GM12878 (cell line): Measurements from ENCODE around the gene C3orf22. TPM values are rescaled to one million over a fixed set of nuclear protein-coding genes. Genes with fewer than 3 reads are reported as not detected.

ENCODE experiments used
- ATAC-seq: fragments of 200-7000 bp; cut with Tn5 transposase; 3 replicates; pipeline ENCODE4 v1.9.1; 2020; ENCODE audit warnings: mild to moderate bottlenecking, moderate library complexity
- Bru-seq: library from RNA; stranded (reverse); fragments of 400-500 nt; gene quantifications from one replicate; lab custom pipeline; 2021; lab: Mats Ljungman, UMichigan
- BruChase-seq, 2 experiments: library from RNA; stranded (reverse); fragments of 400-500 nt; gene quantifications; one replicate each; lab custom pipeline; 2021; lab: Mats Ljungman, UMichigan
- BruUV-seq: library from RNA; stranded (reverse); fragments of 400-500 nt; replicated peaks from 2 replicates; lab custom pipeline; 2021; lab: Mats Ljungman, UMichigan
- CTCF ChIA-PET: fragments of 300-600 bp; sonication (Branson Sonifier 250); formaldehyde crosslinking; extraction: SDS; loops from one replicate; lab custom pipeline; 2021; ENCODE audit warnings: inconsistent platforms; lab: Yijun Ruan, JAX
- POLR2A ChIA-PET: fragments of 350-600 bp; formaldehyde crosslinking; extraction: SDS; loops from one replicate; lab custom pipeline; 2021; ENCODE audit warnings: inconsistent platforms; lab: Charles Lee
- RAD21 ChIA-PET: fragments of 300-600 bp; sonication (Branson Sonifier 250); formaldehyde crosslinking; loops from one replicate; lab custom pipeline; 2023; ENCODE audit warnings: antibody characterized with exemption; ENCODE audit not compliant: unreplicated experiment; lab: Charles Lee
- SMC1A ChIA-PET: fragments of 300-600 bp; sonication (Branson Sonifier 250); formaldehyde crosslinking; loops from one replicate; lab custom pipeline; 2023; ENCODE audit not compliant: unreplicated experiment, uncharacterized antibody; lab: Charles Lee
- DNase-seq: peaks from one replicate; pipeline ENCODE4 v3.0.0-alpha.2; 2011; ENCODE audit warnings: low read depth, low spot score
- FAIRE-seq: peaks from 3 replicates; lab custom pipeline; 2011; peaks lifted over from hg19 to GRCh38; lab: Jason Lieb, UNC
- H2AFZ ChIP-seq: 2 replicates; pipeline ENCODE4 v1.6.0; 2011; ENCODE audit warnings: low read depth, low read length, control low read depth; ENCODE audit not compliant: control insufficient read depth
- H3K27ac ChIP-seq: 2 replicates; pipeline ENCODE4 v1.5.1; 2011; ENCODE audit warnings: control low read depth; ENCODE audit not compliant: control insufficient read depth, insufficient read depth
- H3K27me3 ChIP-seq, 2 experiments: replicated peaks in 1 of 2; 2 replicates each; pipeline versions ENCODE4 v1.6.0 to v1.6.1; 2011; ENCODE audit warnings: low read length in 1 of 2; ENCODE audit not compliant: control insufficient read depth in 2 of 2, insufficient read depth in 2 of 2
- H3K36me3 ChIP-seq, 2 experiments: 2 replicates each; pipeline ENCODE4 v1.5.1; 2011; ENCODE audit warnings: low read length in 1 of 2; ENCODE audit not compliant: control insufficient read depth in 2 of 2, insufficient read depth in 2 of 2
- H3K4me1 ChIP-seq: 2 replicates; pipeline ENCODE4 v1.6.1; 2011; ENCODE audit warnings: mild to moderate bottlenecking, low read length, moderate library complexity, mixed read lengths; ENCODE audit not compliant: control insufficient read depth, insufficient read depth
- H3K4me2 ChIP-seq: 2 replicates; pipeline ENCODE4 v1.6.0; 2011; ENCODE audit warnings: control low read depth; ENCODE audit not compliant: control insufficient read depth, insufficient read depth
- H3K4me3 ChIP-seq: fragments of 200-600 bp; sonication (generic); 2 replicates; pipeline ENCODE4 v1.5.1; 2016
- H3K79me2 ChIP-seq: 2 replicates; pipeline ENCODE4 v1.6.0; 2011; ENCODE audit warnings: low read length; ENCODE audit not compliant: control insufficient read depth, insufficient read depth
- H3K9ac ChIP-seq: 2 replicates; pipeline ENCODE4 v1.8.0; 2011; ENCODE audit warnings: low read length, control low read depth, mixed read lengths; ENCODE audit not compliant: control insufficient read depth, insufficient read depth
- H3K9me3 ChIP-seq: replicated peaks from 3 replicates; pipeline ENCODE4 v1.5.1; 2011; ENCODE audit warnings: mild to moderate bottlenecking, low read length; ENCODE audit not compliant: control insufficient read depth, insufficient read depth
- H4K20me1 ChIP-seq: 2 replicates; pipeline ENCODE4 v1.6.0; 2011; ENCODE audit not compliant: control insufficient read depth, insufficient read depth
- BRCA1 ChIP-seq: IDR thresholded peaks from 2 replicates; pipeline ENCODE4 v1.6.1; 2011; ENCODE audit warnings: low read depth, low read length, improper control_type of control experiment
- CHD2 ChIP-seq: IDR thresholded peaks from 2 replicates; pipeline ENCODE4 v1.6.1; 2011; ENCODE audit warnings: low read depth, low read length, improper control_type of control experiment, borderline replicate concordance
- EGR1 ChIP-seq, 2 experiments: IDR thresholded peaks; 1 replicate in 1 of 2; 2 replicates in 1 of 2; pipeline ENCODE4 v1.6.1; 2011 to 2012; ENCODE audit warnings: low read depth in 2 of 2, low read length in 2 of 2, borderline replicate concordance in 1 of 2, mild to moderate bottlenecking in 1 of 2, moderate library complexity in 1 of 2
- IKZF1 ChIP-seq: fragments of 450-650 bp; conservative IDR thresholded peaks from 2 replicates; pipeline ENCODE4 v1.6.1; 2017; ENCODE audit warnings: antibody characterized with exemption, mild to moderate bottlenecking
- KLF5 ChIP-seq: fragments of 450-650 bp; IDR thresholded peaks from 2 replicates; pipeline ENCODE4 v1.6.1; 2014; ENCODE audit warnings: mild to moderate bottlenecking; ENCODE audit not compliant: partially characterized antibody
- MLLT1 ChIP-seq: fragments of 450-650 bp; IDR thresholded peaks from 2 replicates; pipeline ENCODE4 v1.6.1; 2016; ENCODE audit warnings: mild to moderate bottlenecking
- MTA3 ChIP-seq: IDR thresholded peaks from 2 replicates; pipeline ENCODE4 v1.6.1; 2012; ENCODE audit warnings: low read length, inconsistent platforms, borderline replicate concordance
- MXI1 ChIP-seq: fragments of 150-350 bp; IDR thresholded peaks from 2 replicates; pipeline ENCODE4 v1.6.1; 2011; ENCODE audit warnings: low read depth, mild to moderate bottlenecking, inconsistent platforms, low read length, improper control_type of control experiment
- POU2F2 ChIP-seq: IDR thresholded peaks from 3 replicates; pipeline ENCODE4 v1.6.1; 2011; ENCODE audit warnings: low read depth, mild to moderate bottlenecking, low read length, borderline replicate concordance
- SIX5 ChIP-seq: IDR thresholded peaks from 2 replicates; pipeline ENCODE4 v1.6.1; 2011; ENCODE audit warnings: mild to moderate bottlenecking, low read depth, low read length, moderate library complexity; ENCODE audit not compliant: severe bottlenecking
- SKIL ChIP-seq: fragments of 450-650 bp; IDR thresholded peaks from 2 replicates; pipeline ENCODE4 v1.6.1; 2017; ENCODE audit warnings: mild to moderate bottlenecking, low read depth, inconsistent platforms; ENCODE audit not compliant: poor library complexity, severe bottlenecking
- SMARCA5 ChIP-seq: fragments of 450-650 bp; IDR thresholded peaks from 2 replicates; pipeline ENCODE4 v1.6.1; 2017; ENCODE audit warnings: mild to moderate bottlenecking
- SUZ12 ChIP-seq: fragments of 200-600 bp; sonication (generic); IDR thresholded peaks from one replicate; pipeline ENCODE4 v1.6.1; 2018; ENCODE audit warnings: antibody characterized with exemption, mild to moderate bottlenecking; ENCODE audit not compliant: unreplicated experiment
- WRNIP1 ChIP-seq: IDR thresholded peaks from 2 replicates; pipeline ENCODE4 v1.6.1; 2011; ENCODE audit warnings: low read depth, low read length, improper control_type of control experiment, borderline replicate concordance
- WGBS: methylation state at CpG from one replicate; pipeline ENCODE4 v1.1.6; 2016; ENCODE audit warnings: low lambda C conversion rate; ENCODE audit not compliant: insufficient replicate concordance, insufficient coverage; ENCODE audit errors: missing lambda C conversion rate; 5-methylcytosine and 5-hydroxymethylcytosine counted together
- in situ Hi-C: fragments of 300-500 bp; cut with MboI; formaldehyde crosslinking; loops from 9 replicates; pipeline ENCODE4 v1.14.3; 2018; ENCODE audit warnings: mixed read lengths
- intact Hi-C: fragments of 100-400 bp; cut with micrococcal nuclease; formaldehyde crosslinking; loops from one replicate; pipeline ENCODE4 v1.14.2; 2022; ENCODE audit not compliant: unreplicated experiment
- long read RNA-seq, 2 experiments: library from polyadenylated mRNA; unstranded; transcript quantifications; one replicate each; pipeline ENCODE4 v2.0.0, GENCODE V29; 2019 to 2020
- polyA minus RNA-seq, 3 experiments: library from RNA; depleted of rRNA, polyadenylated mRNA; stranded (reverse); fragments of >200 nt; gene quantifications; 2 replicates each; pipeline ENCODE4 v1.2.3, GENCODE V29; 2011
- polyA plus RNA-seq, 11 experiments: library from polyadenylated mRNA; depleted of rRNA in 4 of 11; unstranded in 6 of 11; stranded (reverse) in 5 of 11; fragments of >200 nt; fragmentation: Nextera tagmentation in 4 of 11; fragmentation: Illumina TruSeq in 1 of 11; extraction: Ambion mirVana in 4 of 11; extraction: Trizol in 1 of 11; gene quantifications; 1 replicate in 1 of 11; 2 replicates in 10 of 11; pipeline versions ENCODE4 v1.2.1 to v1.2.3, GENCODE V29; 2011 to 2016; ENCODE audit warnings: inconsistent platforms in 2 of 11, missing spikeins in 2 of 11, low read depth in 1 of 11
- total RNA-seq, 4 experiments: library from RNA; depleted of rRNA in 3 of 4; stranded (reverse); fragments of >200 nt in 3 of 4; fragmentation: Illumina TruSeq in 1 of 4; extraction: Trizol in 1 of 4; gene quantifications; 2 replicates each; pipeline versions ENCODE4 v1.2.1 to v1.2.3, GENCODE V29; 2013 to 2021

Gene C3orf22
- not detected in 2 replicates for total RNA-seq (2013; cell fraction: nucleolus; rRNA removed)
- not detected in 2 replicates for total RNA-seq (2014; rRNA removed)
- not detected in 2 replicates for total RNA-seq (2014; rRNA removed; fragmentation: Illumina TruSeq; extraction: Trizol)
- total RNA-seq (2021), result not detected in 2 replicates
- not detected for polyA plus RNA-seq (2011; ENCODE audit: low read depth)
- polyA plus RNA-seq (2011; rRNA removed), result not detected in 2 replicates
- not detected in 2 replicates for polyA plus RNA-seq (2011; cell fraction: cytosol; rRNA removed)
- polyA plus RNA-seq (2011; cell fraction: nucleus; rRNA removed), result not detected in 2 replicates
- polyA plus RNA-seq (2012), result not detected in 2 replicates
- polyA plus RNA-seq (2014; fragmentation: Illumina TruSeq; extraction: Trizol), result not detected in 2 replicates
- polyA plus RNA-seq (2014; fragmentation: Nextera tagmentation; extraction: Ambion mirVana), result not detected
- polyA plus RNA-seq (2014; rRNA removed), result not detected in 2 replicates
- polyA plus RNA-seq (2016; fragmentation: Nextera tagmentation; extraction: Ambion mirVana), result not detected
- not detected in 2 replicates for polyA minus RNA-seq (2011; rRNA and poly(A)+ RNA removed)
- not detected in 2 replicates for polyA minus RNA-seq (2011; cell fraction: cytosol; rRNA and poly(A)+ RNA removed)
- polyA minus RNA-seq (2011; cell fraction: nucleus; rRNA and poly(A)+ RNA removed), result not detected in 2 replicates
- Bru-seq, nascent RNA, result not detected
- not detected for BruChase-seq, experiment 1, labeled RNA remaining after a 6-hour chase
- BruChase-seq, experiment 2, labeled RNA remaining after a 2-hour chase, result not detected
- long read RNA-seq, experiment 1, result 0 reads
- long read RNA-seq, experiment 2, result 0 reads

- no peak within 1 kb of the TSS for H3K27ac ChIP-seq
- DNase-seq, result no peak
- FAIRE-seq, result no peak
- in situ Hi-C loops (no loop called here), intact Hi-C loops (no loop called here)
- ChIA-PET RAD21 (no interaction called here), CTCF (no interaction called here), SMC1A (no interaction called here), POLR2A (no interaction called here)
- no peak for ATAC-seq
- H3K4me1 ChIP-seq, result no peaks in the 10 kb centered on the region
- WGBS, result 6% methylated on average over 9 of the region's 9 CpGs
- H3K36me3 ChIP-seq, result no peaks in the 10 kb centered on the region
- H3K4me2 ChIP-seq, result no peak within 1 kb of the TSS
- no TSS peak for BruUV-seq
- no peaks in the 10 kb centered on the region; a peak in 2 of 4 replicates for H3K27me3 ChIP-seq
- H3K9ac ChIP-seq, result no peak within 1 kb of the TSS
- H4K20me1 ChIP-seq, result no peaks in the 10 kb centered on the region
- no peaks in the 10 kb centered on the region for H3K79me2 ChIP-seq
- H2AFZ ChIP-seq, result no peak within 1 kb of the TSS
- no peak within 1 kb of the TSS for H3K4me3 ChIP-seq
- H3K9me3 ChIP-seq, result no peaks in the 10 kb centered on the region; the same call in 2 of the 3 replicates
- TF ChIP-seq EGR1 (IDR thresholded peaks at IDR 0.05; ENCODE audit: borderline replicate concordance in 1 of 2, low read depth in 2 of 2, low read length in 2 of 2) (no peak), IKZF1 (no peak), CHD2 (no peak), MTA3 (no peak), SIX5 (no peak), WRNIP1 (no peak), MLLT1 (no peak), BRCA1 (no peak), SMARCA5 (no peak), SUZ12 (no peak), MXI1 (no peak), KLF5 (no peak), SKIL (no peak), POU2F2 (no peak)
Observed at GRCh38 chr3:126558336-126559071, at the start of gene C3orf22. C3orf22 (minus strand) TSS chr3:126558932; CDS start chr3:126553390, 5,542 bp downstream.
